MCF 10A (cell line): ENCODE measurements around the gene CFAP77. TPM values are rescaled to one million over a fixed set of nuclear protein-coding genes. Genes with fewer than 3 reads are reported as not detected.

ENCODE experiments used
- BruUV-seq: library from RNA; stranded (reverse); fragments of 400-500 nt; replicated peaks from 2 replicates; lab custom pipeline; 2021; lab: Mats Ljungman, UMichigan
- CTCF ChIA-PET: fragments of 300-600 bp; sonication (Branson Sonifier 250); formaldehyde crosslinking; extraction: SDS; loops from one replicate; lab custom pipeline; 2021; ENCODE audit warnings: antibody characterized with exemption, inconsistent platforms; lab: Yijun Ruan, JAX
- POLR2A ChIA-PET: fragments of 300-600, 350-650 bp; sonication (Branson Sonifier 250); formaldehyde crosslinking; extraction: SDS; loops from one replicate; lab custom pipeline; 2020; ENCODE audit warnings: antibody characterized with exemption, inconsistent platforms; lab: Yijun Ruan, JAX
- DNase-seq: peaks from one replicate; pipeline ENCODE4 v3.0.0-alpha.2; 2018; ENCODE audit not compliant: unreplicated experiment
- H3K27ac Mint-ChIP-seq: one replicate; pipeline ENCODE4 v1.8.0; 2022; ENCODE audit warnings: mild to moderate bottlenecking, low read depth, mixed read lengths; ENCODE audit not compliant: unreplicated experiment
- H3K27me3 Mint-ChIP-seq: one replicate; pipeline ENCODE4 v1.8.0; 2022; ENCODE audit warnings: mixed read lengths; ENCODE audit not compliant: insufficient read depth, unreplicated experiment
- H3K36me3 Mint-ChIP-seq: one replicate; pipeline ENCODE4 v1.8.0; 2022; ENCODE audit warnings: mild to moderate bottlenecking, moderate library complexity, mixed read lengths; ENCODE audit not compliant: insufficient read depth, unreplicated experiment
- H3K4me1 Mint-ChIP-seq: one replicate; pipeline ENCODE4 v1.8.0; 2022; ENCODE audit warnings: mixed read lengths; ENCODE audit not compliant: insufficient read depth, unreplicated experiment
- H3K4me3 Mint-ChIP-seq: one replicate; pipeline ENCODE4 v1.8.0; 2022; ENCODE audit warnings: mild to moderate bottlenecking, moderate library complexity, mixed read lengths; ENCODE audit not compliant: unreplicated experiment
- H3K9me3 Mint-ChIP-seq: one replicate; pipeline ENCODE4 v1.8.0; 2022; ENCODE audit warnings: mixed read lengths; ENCODE audit not compliant: unreplicated experiment
- intact Hi-C: fragments of 100-400 bp; cut with micrococcal nuclease; formaldehyde crosslinking; loops from 2 replicates; pipeline ENCODE4 v1.14.1; 2022
- total RNA-seq: library from RNA; stranded (reverse); gene quantifications from 2 replicates; pipeline ENCODE4 v1.2.3, GENCODE V29; 2022
- TF ChIP-seq, protein P1 (sequence below): fragments of 200-600 bp; IDR thresholded peaks from one replicate; pipeline ENCODE4 v1.8.0; 2022; ENCODE audit warnings: antibody characterized with exemption, mild to moderate bottlenecking; ENCODE audit not compliant: unreplicated experiment

CFAP77 gene
- total RNA-seq, 1 experiment from 2014 or later = not detected

DNA sequence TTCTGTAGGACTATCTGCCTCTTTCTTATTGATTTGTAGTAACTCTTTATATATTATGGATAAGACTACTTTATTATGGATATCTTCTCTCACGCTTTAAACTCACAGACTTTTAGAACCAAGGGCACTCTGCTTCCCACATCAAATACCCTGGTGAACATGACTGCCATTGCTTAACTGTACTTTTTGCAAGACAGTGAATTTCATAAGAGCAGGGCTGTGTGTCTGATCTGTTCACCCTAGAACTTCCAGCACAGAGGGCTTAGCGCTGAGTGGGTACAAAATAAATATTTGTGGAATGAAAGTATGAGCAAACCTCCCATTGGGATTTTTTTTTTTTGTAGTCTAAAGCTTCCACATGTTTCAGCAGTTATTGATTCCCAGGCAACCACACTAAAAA, 84.8 kb downstream of the CFAP77 start:
- DNase-seq = no peak
- ChIA-PET POLR2A (no interaction called here), CTCF (no interaction called here)
- Mint-ChIP-seq H3K4me1 (no peaks in the 10 kb centered on the region), H3K9me3 (peaks cover 12% of the 10 kb centered on the region), H3K27ac (no peak overlapping the region), H3K36me3 (peaks cover 6% of the 10 kb centered on the region), H3K4me3 (no peak overlapping the region), H3K27me3 (peaks cover 69% of the 10 kb centered on the region)
- intact Hi-C loops = no loop called here
- TF ChIP-seq, protein P1, sequence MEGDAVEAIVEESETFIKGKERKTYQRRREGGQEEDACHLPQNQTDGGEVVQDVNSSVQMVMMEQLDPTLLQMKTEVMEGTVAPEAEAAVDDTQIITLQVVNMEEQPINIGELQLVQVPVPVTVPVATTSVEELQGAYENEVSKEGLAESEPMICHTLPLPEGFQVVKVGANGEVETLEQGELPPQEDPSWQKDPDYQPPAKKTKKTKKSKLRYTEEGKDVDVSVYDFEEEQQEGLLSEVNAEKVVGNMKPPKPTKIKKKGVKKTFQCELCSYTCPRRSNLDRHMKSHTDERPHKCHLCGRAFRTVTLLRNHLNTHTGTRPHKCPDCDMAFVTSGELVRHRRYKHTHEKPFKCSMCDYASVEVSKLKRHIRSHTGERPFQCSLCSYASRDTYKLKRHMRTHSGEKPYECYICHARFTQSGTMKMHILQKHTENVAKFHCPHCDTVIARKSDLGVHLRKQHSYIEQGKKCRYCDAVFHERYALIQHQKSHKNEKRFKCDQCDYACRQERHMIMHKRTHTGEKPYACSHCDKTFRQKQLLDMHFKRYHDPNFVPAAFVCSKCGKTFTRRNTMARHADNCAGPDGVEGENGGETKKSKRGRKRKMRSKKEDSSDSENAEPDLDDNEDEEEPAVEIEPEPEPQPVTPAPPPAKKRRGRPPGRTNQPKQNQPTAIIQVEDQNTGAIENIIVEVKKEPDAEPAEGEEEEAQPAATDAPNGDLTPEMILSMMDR = no peak
- BruUV-seq = no TSS peak

DNA sequence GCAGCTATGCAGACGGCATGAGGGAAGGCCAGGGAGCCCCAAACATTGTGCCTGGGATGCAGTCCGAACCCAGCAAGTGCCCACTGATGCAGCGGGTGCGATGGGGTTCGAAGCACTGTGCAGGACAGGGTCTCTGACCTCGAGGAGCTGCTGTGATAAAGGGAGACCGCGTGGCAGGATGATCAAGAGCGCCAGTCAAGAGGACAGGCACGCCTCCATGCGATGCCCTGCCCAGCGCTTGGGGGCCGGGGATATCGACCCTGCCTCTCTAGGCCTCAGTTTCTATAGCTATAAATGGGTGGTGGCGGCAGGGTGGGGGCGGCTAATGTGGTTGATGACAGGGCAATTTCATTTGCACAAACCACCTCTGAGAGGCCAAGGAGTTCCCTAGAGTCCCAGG, 87.7 kb downstream of the CFAP77 start:
- peaks cover 12% of the 10 kb centered on the region for H3K9me3 Mint-ChIP-seq
- ChIA-PET POLR2A (no interaction called here), CTCF (interaction anchor here (0.6 to 4.1 kb wide), 3 partner anchors 9 to 328 kb away, joined by 3 to 22 read pairs (median 3); no protein-coding TSS in a partner anchor)
- peaks cover 65% of the 10 kb centered on the region for H3K27me3 Mint-ChIP-seq
- no peaks in the 10 kb centered on the region for H3K4me1 Mint-ChIP-seq
- no TSS peak for BruUV-seq
- no peak for DNase-seq
- peaks cover 6% of the 10 kb centered on the region for H3K36me3 Mint-ChIP-seq
- intact Hi-C loops = no loop called here
- H3K27ac Mint-ChIP-seq = no peak overlapping the region
- H3K4me3 Mint-ChIP-seq = no peak overlapping the region
- TF ChIP-seq, protein P1 = no peak

DNA sequence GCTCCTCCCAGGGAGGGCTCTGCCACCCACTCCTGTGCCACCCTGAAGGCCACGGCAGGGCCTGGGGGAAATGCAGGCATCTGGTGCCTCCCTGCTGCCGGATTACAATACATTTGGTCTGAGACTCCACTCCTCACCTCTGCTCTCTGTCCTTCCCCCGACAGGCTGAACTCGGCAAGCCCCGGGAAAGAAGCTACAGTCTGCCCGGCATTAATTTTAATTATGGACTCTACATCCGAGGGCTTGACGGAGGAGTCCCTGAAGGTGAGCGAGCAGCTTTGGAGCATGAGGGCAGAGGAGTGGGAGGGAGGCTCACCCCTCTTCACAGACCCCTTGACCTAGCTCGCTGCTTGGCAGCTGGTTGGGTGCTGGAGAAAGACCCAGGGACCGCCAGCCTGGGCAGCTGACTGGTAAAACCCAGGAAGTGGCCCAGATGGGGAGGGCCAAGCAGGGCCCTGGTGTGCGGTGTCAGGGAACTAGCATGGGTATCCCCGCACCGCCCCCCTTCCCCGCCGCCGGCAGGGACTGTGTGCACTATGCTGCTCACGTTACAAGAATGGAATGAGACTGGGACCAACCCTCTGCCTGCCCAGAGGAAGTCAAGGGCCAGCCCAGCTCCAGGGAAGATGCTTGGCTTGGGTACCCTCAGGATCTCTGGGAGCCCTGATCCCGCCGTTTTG, 88.7 kb downstream of the CFAP77 start:
- no peak overlapping the region for H3K27ac Mint-ChIP-seq
- H3K36me3 Mint-ChIP-seq = no peaks in the 10 kb centered on the region
- H3K4me3 Mint-ChIP-seq = no peak overlapping the region
- ChIA-PET POLR2A (interaction anchor here (0.7 kb wide), 1 partner anchor 633 kb away, joined by 3 read pairs; no protein-coding TSS in a partner anchor), CTCF (interaction anchor here (4.1 kb wide), 1 partner anchor 8 kb away, joined by 22 read pairs; no protein-coding TSS in a partner anchor)
- no TSS peak for BruUV-seq
- intact Hi-C loops = no loop called here
- DNase-seq = no peak
- TF ChIP-seq, protein P1 = no peak
- H3K27me3 Mint-ChIP-seq = peaks cover 65% of the 10 kb centered on the region
- H3K4me1 Mint-ChIP-seq = no peaks in the 10 kb centered on the region
- H3K9me3 Mint-ChIP-seq = peaks cover 12% of the 10 kb centered on the region

DNA sequence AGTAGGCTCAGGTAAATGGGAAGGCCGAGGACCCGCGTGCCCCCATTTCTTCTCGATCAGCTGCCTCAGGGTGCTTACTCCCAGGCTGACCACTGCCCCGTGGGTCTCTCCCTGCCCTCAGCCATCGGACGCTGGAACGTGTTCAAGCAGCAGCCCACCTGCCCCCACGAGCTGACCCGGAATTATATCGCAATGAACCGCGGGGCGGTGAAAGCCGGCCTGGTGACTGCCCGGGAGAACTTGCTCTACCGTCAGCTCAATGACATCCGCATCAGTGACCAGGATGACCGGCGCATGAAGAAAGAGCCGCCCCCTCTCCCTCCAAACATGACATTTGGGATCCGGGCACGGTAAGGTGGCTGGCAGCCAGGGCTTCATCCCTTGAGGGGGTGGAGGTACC, 89.2 kb downstream of the CFAP77 start:
- CTCF ChIA-PET = interaction anchor here (4.1 kb wide), 1 partner anchor 8 kb away, joined by 22 read pairs; no protein-coding TSS in a partner anchor
- Mint-ChIP-seq H3K27ac (no peak overlapping the region), H3K4me3 (no peak overlapping the region), H3K36me3 (no peaks in the 10 kb centered on the region), H3K4me1 (no peaks in the 10 kb centered on the region), H3K9me3 (peaks cover 12% of the 10 kb centered on the region), H3K27me3 (peaks cover 65% of the 10 kb centered on the region)
- no TSS peak for BruUV-seq
- TF ChIP-seq, protein P1 = no peak
- POLR2A ChIA-PET = no interaction called here
- no peak for DNase-seq
- intact Hi-C loops = no loop called here
